IPS-NIHi7 (cell line): ENCODE data around the gene MVK.

Experiments
- DNase-seq: peaks from one replicate; pipeline ENCODE4 v3.0.0; 2012; ENCODE audit warnings: mixed read lengths; ENCODE audit errors: extremely low spot score

MVK gene

GRCh38 chr12:109627633-109628032 lies 54.0 kb downstream of the MVK start:
- DNase-seq = no peak

- DNase-seq = no peak
Measured at GRCh38 chr12:109630107-109630506, 56.5 kb downstream of the MVK start.

GRCh38 chr12:109630815-109631214 lies 57.2 kb downstream of the MVK start:
- no peak for DNase-seq

- no peak for DNase-seq
Measured at GRCh38 chr12:109631302-109631701, 57.7 kb downstream of the MVK start.

GRCh38 chr12:109631751-109632150 lies 58.2 kb downstream of the MVK start:
- DNase-seq = no peak

- no peak for DNase-seq
Measured at GRCh38 chr12:109632342-109632741, 58.7 kb downstream of the MVK start.

DNA sequence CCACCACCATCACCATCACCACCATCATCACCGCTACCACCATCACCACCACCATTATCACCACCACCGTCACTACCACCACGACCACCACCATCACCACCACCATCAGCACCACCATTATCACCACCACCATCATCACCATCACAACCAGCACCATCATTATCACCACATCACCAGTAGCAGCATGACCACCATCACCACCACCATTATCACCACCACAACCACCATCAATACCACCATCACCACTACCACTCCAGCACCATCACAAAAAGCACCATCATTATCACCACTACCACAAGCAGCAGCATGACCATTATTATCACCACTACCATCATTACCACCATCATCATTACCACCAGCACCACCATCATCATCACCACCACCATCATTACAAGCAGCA lies 62.1 kb downstream of the MVK start:
- no peak for DNase-seq

GRCh38 chr12:109637348-109637747 lies 63.8 kb downstream of the MVK start:
- no peak for DNase-seq

GRCh38 chr12:109637996-109638395 lies 64.4 kb downstream of the MVK start:
- DNase-seq = no peak

DNA sequence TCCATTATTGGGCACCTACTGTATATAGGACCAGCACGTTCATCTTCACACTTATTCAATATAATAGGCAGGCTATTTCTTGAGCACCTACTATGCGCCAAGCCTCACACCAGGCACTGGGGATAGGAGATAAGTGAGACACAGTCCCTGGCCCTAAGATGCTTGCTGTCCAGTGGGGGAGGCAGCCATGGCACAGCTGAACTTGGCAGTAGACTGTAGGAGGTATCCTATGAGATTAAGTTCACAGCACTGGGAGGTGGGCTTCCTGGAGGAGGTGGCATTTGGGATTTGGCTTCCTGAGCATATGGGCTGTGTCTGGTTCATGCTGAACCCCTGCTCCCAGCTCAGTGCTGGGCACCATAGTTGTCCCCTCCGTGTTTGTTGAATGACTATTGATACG lies 65.1 kb downstream of the MVK start:
- DNase-seq = no peak

DNA sequence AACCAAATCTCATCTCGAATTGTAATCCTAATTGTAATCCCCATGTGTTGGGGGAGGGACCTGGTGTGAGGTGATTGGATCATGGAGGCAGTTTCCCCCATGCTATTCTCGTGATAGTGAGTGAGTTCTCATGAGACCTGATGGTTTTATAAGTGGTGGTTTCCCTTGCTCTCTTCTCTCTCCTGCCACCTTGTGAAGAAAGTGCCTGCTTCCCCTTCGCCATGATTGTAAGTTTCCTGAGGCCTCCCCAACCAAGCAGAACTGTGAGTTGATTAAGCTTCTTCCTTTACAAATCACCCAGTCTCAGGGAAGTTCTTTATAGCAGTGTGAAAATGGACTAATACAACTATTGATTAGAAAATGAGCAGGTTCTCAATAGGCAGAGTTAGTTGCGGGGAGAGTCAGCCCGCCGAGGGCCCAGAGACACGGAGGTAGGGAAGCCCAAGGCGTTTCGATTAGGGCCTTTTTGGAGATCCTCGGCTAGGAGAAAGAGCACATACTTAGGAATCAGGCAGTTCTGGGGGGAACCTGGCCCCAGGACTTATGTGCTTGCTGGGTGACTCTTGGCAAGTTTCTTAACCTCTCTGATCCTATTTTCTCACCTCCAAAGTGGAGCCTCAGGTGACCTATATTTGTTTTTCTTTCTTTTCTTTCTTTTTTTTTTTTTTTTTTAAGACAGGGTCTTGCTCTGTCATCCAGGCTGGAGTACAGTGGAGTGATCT lies 65.7 kb downstream of the MVK start:
- DNase-seq = no peak

DNA sequence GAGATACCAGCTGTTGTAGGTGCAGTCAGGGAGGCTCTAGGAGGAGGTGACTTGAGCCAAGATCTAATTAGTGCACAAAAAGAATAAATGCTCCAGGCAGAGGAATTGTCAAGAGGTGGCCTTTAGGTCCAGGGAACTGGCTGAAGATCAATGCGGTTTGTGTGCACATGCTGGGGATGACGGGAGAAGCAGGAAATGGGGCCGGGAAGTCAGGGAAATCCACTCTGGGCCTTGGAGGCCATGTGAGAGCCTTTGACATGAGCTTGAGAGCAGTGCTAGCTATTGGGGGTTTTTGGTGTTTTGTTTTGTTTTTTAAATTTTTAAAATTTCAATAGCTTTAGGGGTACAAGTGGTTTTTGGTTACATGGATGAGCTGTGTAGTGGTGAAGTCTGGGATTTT lies 67.4 kb downstream of the MVK start:
- no peak for DNase-seq

DNA sequence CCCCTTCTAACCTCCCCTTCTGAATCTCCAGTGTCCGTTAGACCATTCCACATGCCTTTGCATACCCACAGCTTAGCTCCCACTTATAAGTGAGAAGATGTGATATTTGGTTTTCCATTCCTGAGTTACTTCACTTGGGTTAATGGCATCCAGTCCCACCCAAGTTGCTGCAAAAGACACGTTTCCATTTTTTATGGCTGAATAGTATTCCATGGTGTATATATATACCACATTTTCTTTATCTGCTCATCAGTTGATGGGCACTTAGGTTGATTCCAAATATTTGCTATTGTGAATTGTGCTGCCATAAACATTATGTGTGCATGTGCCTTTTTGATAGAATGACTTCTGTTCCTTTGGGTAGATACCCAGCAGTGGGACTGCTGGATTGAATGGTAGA lies 67.8 kb downstream of the MVK start:
- DNase-seq = no peak

- no peak for DNase-seq
Measured at GRCh38 chr12:109642506-109643132, 69.0 kb downstream of the MVK start.

DNA sequence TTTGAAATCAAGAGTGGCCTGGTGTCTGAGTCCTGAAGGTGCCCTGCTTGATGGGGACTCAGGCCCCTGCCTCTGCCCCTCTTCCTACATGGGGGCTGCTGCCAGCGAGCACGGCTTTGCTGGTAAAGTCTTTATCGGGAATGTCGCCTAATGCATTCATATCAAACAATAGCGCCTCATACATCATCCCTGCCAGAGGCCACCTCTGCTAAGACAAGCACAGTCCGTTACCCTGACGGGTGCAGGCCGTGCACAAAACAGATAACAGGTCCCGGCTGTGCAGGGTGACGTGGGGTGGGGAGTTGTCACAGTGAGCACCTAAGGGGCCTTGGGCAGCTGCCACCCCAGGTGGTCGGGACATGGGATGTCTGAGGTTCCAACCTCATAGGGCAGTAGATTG lies 71.6 kb downstream of the MVK start:
- DNase-seq = no peak

DNA sequence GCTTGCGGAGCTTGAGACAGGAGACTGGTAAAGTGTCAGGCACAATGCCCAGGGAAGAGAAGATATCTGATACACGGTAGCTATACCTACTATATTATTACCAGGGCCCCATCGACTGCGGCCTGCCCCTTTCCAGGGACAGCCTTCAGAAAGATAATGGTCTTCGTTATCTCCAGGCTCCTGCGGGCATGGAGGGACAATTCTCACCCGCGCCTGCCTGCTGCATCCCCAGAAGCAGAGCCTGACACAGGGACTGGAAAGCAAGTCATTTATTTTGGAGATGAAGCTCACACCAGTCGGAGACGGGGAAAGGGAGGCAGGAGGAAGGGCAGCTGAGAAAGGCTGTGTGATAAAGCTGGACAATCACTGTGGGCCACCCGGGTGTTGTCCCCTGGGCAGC lies 72.1 kb downstream of the MVK start:
- no peak for DNase-seq
